ENCODE measurements around the gene MICAL3.
"Not testable (repeated sequence)": the region's sequence is repeated elsewhere in the genome, so short reads cannot be mapped to it uniquely, and the experiment has no call there.

MICAL3 gene, protein sequence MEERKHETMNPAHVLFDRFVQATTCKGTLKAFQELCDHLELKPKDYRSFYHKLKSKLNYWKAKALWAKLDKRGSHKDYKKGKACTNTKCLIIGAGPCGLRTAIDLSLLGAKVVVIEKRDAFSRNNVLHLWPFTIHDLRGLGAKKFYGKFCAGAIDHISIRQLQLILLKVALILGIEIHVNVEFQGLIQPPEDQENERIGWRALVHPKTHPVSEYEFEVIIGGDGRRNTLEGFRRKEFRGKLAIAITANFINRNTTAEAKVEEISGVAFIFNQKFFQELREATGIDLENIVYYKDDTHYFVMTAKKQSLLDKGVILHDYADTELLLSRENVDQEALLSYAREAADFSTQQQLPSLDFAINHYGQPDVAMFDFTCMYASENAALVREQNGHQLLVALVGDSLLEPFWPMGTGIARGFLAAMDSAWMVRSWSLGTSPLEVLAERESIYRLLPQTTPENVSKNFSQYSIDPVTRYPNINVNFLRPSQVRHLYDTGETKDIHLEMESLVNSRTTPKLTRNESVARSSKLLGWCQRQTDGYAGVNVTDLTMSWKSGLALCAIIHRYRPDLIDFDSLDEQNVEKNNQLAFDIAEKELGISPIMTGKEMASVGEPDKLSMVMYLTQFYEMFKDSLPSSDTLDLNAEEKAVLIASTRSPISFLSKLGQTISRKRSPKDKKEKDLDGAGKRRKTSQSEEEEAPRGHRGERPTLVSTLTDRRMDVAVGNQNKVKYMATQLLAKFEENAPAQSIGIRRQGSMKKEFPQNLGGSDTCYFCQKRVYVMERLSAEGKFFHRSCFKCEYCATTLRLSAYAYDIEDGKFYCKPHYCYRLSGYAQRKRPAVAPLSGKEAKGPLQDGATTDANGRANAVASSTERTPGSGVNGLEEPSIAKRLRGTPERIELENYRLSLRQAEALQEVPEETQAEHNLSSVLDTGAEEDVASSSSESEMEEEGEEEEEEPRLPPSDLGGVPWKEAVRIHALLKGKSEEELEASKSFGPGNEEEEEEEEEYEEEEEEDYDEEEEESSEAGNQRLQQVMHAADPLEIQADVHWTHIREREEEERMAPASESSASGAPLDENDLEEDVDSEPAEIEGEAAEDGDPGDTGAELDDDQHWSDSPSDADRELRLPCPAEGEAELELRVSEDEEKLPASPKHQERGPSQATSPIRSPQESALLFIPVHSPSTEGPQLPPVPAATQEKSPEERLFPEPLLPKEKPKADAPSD (N-terminal part only)

GRCh38 chr22:18024276-18024939 lies at the start of gene MICAL3:
MICAL3 (minus strand) TSS chr22:18024561; CDS start chr22:17906812, 117,749 bp downstream.
- peak; percentile 68 to 74 for DNase-seq

DNA sequence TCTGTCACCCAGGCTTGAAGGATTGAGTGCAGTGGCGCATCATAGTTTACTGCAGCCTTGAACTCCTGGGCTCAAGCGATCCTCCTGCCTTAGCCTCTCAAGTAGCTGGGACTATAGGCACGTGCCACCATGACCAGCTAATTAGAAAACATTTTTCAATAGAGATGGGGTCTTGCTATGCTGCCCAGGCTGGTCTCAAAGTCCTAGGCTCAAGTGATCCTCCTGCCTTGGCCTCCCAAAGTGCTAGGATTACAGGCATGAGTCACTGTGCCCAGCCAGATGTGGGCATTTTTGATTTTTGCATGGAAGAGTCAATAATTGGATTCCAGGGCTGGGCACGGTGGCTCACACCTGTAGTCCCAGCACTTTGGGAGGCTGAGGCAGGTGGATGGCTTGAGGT lies 49.6 kb upstream of the MICAL3 start:
- DNase-seq = not testable (repeated sequence)

DNA sequence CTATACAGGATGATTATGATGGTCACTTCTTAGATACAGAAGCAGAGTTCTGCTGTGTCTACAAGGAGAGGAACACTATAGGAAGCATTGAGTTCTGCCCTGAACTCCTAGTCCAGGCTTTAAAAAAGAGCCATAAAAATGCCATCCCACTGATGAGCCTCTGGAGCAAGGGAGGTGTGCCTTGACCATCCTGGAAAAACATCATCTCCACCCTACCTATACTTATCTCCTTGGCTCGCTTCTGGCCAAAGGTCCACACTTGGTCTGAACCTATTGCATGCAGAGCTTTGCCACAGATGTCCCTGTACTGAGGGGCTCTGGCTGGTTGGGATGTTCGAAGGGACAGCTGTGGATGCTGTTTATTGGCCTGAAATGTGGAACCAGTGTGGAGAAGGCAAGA lies 49.1 kb upstream of the MICAL3 start:
- DNase-seq = no peak

DNA sequence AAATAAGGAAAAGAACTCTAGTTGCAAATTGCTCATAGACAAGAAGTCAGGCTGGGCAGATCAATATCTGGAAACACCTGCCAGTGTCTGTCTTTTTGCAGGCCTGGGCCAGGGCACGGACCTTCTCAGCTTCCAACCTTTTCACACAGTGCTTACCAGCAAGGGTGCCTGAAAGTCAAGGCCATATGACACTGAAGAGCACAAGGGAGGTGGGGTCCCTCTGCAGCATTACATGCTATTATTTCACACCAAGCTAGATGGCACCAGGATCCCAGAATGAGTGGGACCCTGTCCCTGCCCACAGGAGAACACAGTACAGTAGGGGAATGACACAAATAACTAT lies 47.6 kb upstream of the MICAL3 start:
- DNase-seq = no peak

DNA sequence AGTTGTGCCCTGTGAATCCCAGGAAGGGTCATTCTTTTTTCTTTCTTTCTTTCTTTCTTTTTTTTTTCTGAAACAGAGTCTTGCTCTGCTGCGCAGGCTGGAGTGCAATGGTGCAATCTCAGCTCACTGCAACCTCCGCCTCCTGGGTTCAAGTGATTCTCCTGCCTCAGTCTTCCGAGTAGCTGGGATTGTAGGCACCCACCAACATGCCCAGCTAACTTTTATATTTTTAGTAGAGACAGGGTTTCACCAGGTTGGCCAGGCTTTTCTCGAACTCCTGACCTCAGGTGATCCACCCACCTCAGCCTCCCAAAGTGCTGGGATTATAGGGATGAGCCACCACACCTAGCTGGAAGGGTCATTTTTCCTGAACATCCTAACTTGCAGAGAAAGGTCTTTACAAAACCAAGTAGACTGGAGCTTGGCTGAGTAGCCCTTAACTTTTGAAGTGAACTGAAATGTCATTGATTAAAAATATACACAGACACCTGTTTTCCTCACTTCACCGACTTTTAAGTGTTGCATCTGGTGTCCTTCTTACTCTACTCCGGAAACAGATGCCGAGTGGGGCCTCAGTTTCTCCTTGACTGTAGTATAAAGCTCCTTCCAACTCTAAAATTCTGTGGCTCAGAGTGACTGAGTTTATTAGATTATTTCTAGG lies 47.1 kb upstream of the MICAL3 start:
- DNase-seq = not testable (repeated sequence)

- no peak for DNase-seq
Observed at GRCh38 chr22:18070556-18071306, 46.4 kb upstream of the MICAL3 start.

DNA sequence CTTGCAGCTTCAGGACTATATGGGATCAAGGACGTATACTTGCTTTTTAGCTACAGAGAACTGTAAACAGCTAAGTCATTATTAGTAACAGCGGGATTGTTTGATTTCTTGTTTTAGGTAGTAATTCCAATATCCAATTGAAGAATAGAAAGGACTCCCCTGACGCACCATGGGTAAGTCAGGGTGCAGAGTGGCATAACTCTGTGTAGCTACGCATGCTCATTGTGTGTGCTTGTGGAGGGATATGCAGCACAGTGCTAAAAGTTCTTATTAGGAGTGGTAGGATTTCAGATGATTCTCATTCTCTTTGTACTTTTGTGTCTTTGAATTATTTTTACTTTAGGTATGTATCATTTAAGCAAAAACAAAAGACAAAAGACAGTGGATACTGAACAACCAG lies 45.7 kb upstream of the MICAL3 start:
- DNase-seq = no peak

GRCh38 chr22:18069041-18069440 lies 44.7 kb upstream of the MICAL3 start:
- DNase-seq = no peak

DNA sequence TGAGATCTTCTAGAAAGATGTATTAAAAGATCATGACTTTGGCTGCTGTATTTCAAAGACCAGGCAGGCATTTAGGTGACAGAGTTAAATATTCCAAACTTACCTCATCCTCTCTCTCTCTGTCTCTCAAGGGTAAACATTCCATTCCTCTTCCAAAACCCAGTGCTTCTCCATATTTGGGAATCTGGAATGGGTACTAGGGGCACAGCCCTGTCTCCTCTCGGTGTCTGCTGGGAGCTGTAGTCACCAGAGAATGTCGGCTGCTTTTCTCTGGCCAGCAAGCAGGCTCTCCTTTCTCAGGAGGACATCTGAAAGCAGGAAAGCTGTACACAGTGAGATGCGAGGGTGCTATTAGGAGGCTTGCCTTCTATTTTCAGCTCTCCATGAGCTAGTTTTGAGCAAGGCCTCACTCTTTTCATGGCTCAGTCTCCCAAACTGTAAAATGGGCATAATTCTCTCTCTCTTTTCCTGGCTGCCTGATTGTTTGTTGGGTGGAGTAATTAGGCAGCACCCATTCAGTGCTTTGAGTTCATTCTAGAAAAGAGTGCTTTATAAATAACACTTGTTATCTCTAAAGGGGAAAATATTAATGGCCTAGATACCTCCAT lies 44.1 kb upstream of the MICAL3 start:
- DNase-seq = no peak

- no peak for DNase-seq
Observed at GRCh38 chr22:18067548-18068341, 43.4 kb upstream of the MICAL3 start.

DNA sequence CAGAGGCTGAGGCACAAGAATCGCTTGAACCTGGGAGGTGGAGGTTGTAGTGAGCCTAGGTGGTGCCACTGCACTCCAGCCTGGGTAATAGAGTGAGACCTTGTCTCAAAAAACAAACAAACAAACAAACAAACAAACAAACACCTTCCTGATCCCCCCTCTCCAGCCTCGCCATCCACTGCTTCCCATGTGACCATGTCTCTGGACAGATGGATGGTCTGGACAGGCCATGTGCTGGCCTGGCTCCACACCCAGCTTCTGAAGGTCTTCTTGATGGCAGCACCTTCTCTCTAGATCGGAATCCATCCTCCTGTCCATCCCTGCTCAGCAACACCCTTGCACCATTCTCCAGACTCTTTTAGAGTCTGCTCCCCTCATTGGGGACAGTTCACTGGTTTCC lies 42.8 kb upstream of the MICAL3 start:
- DNase-seq = no peak

DNA sequence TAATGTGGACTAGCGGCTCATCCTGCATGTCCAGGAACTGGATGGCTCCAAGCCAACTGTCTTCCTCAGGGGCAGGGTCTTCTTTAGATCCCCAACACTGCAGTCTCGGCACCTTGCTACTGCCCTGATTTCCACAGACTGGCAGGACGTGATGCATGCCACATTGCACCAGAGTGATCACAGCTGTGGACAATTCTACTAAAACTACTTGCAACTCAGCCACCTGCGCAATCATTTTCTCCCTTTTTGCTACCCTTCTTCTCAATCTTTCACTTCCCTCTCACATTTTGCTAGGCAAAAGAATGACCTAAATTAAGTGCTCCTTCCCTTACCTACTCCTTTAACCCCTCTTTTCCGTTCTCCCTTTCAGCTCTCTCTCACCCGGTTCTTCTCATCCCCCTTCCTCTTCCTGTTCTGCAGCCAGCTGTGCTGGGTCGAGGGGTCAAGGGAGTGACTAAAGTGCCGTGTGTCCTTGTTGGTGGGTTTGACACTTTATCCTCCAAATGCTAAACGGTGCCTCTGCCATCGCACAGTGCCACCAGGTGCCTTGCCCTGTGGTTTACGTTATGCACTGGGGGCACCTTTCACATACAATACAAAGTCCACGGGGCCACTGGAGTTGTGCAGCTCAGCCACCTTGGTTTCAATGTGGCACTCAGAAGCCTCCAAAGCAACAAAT lies 42.0 kb upstream of the MICAL3 start:
- DNase-seq = no peak

GRCh38 chr22:18065256-18065655 lies 40.9 kb upstream of the MICAL3 start:
- no peak for DNase-seq

- no peak for DNase-seq
Observed at GRCh38 chr22:18064636-18065035, 40.3 kb upstream of the MICAL3 start.

DNA sequence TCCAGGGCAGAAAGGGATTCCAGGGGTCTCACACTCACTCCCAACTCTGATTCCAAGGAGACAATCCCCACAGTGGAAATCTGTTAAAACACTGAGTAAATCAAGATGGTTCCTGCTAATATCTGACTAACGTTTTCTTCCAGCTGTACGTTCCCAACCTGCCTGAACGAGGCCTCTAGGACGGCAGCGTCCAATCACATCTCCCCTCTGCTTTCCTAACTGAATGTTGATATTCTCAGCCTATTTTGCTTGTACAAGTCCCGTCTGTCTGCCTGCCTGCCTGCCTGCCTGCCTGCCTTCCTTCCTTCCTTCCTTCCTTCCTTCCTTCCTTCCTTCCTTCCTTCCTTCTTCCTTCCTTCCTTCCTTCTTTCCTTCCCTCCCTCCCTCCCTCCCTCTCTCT lies 39.4 kb upstream of the MICAL3 start:
- DNase-seq = not testable (repeated sequence)

DNA sequence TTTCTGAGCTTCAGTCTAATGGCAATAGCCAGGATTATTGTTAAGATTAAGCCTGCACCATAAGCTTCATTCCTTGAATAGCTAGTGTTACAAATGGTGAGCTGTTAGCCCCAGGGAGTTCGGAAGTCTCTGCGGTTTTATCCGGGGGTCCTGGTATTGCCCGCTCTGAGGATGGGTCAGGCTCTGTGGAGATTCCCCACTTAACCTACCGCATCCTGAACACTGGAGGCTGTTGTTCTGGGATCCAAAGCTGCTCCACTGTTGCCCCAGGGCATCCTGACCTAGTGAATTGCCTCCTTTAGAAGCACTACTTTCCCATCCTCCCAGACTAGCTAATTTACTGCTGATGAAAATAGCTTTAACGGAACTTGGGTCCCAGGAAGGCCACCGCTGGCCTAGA lies 38.9 kb upstream of the MICAL3 start:
- no peak for DNase-seq

GRCh38 chr22:18062421-18062820 lies 38.1 kb upstream of the MICAL3 start:
- DNase-seq = no peak

GRCh38 chr22:18060646-18061620 lies 36.6 kb upstream of the MICAL3 start:
- no peak for DNase-seq
